Common myeloid progenitor, CD34-positive (primary cell): Measurements from ENCODE around the gene MMAA. TPM values are rescaled to one million over a fixed set of nuclear protein-coding genes. Genes with fewer than 3 reads are reported as not detected.
"Not testable (repeated sequence)": the region's sequence is repeated elsewhere in the genome, so short reads cannot be mapped to it uniquely, and the experiment has no call there.

ENCODE experiments used
- CTCF ChIA-PET: fragments of 350-600 bp; sonication (Branson Sonifier 250); formaldehyde crosslinking; loops from one replicate; lab custom pipeline; 2021; ENCODE audit warnings: antibody characterized with exemption; lab: Charles Lee
- POLR2A ChIA-PET: fragments of 350-600 bp; sonication (Branson Sonifier 250); formaldehyde crosslinking; loops from one replicate; lab custom pipeline; 2021; ENCODE audit warnings: antibody characterized with exemption; lab: Charles Lee
- DNase-seq, 3 donors: peaks; one replicate each; pipeline versions ENCODE4 v3.0.0 to v3.0.0-alpha.2; 2013
- H3K27ac ChIP-seq, 2 experiments: 1 replicate in 1 of 2; 2 replicates in 1 of 2; pipeline ENCODE4 v1.7.0; 2013; ENCODE audit warnings: inconsistent platforms in 2 of 2, low read length in 2 of 2, mild to moderate bottlenecking in 2 of 2, low read depth in 1 of 2, moderate library complexity in 1 of 2; ENCODE audit not compliant: severe bottlenecking in 2 of 2, insufficient read depth in 1 of 2, poor library complexity in 1 of 2
- H3K27me3 ChIP-seq, 5 experiments: replicated peaks in 2 of 5; 1 replicate in 3 of 5; 2 replicates in 2 of 5; pipeline versions ENCODE4 v1.6.1 to v1.7.0; 2013; ENCODE audit warnings: low read length in 4 of 5, mild to moderate bottlenecking in 2 of 5, moderate library complexity in 2 of 5, inconsistent platforms in 1 of 5; ENCODE audit not compliant: insufficient read depth in 5 of 5, control insufficient read depth in 4 of 5
- H3K36me3 ChIP-seq, 4 experiments: 1 replicate in 2 of 4; 2 replicates in 2 of 4; pipeline versions ENCODE4 v1.6.1 to v1.7.0; 2013; ENCODE audit warnings: low read length in 3 of 4, control low read depth in 1 of 4, mild to moderate bottlenecking in 1 of 4; ENCODE audit not compliant: control insufficient read depth in 4 of 4, insufficient read depth in 4 of 4
- H3K4me1 ChIP-seq, 4 experiments: 1 replicate in 3 of 4; 2 replicates in 1 of 4; pipeline versions ENCODE4 v1.6.1 to v1.7.1; 2013; ENCODE audit warnings: low read length in 3 of 4, mild to moderate bottlenecking in 3 of 4, control low read depth in 1 of 4, inconsistent platforms in 1 of 4, moderate library complexity in 1 of 4; ENCODE audit not compliant: control insufficient read depth in 4 of 4, insufficient read depth in 4 of 4; ENCODE audit errors: control extremely low read depth in 1 of 4
- H3K4me3 ChIP-seq, 7 experiments: 1 replicate in 4 of 7; 2 replicates in 3 of 7; pipeline versions ENCODE4 v1.5.1 to v1.7.0; 2013; ENCODE audit warnings: mild to moderate bottlenecking in 7 of 7, low read length in 6 of 7, moderate library complexity in 6 of 7, inconsistent platforms in 2 of 7, low read depth in 2 of 7, control low read depth in 1 of 7; ENCODE audit not compliant: insufficient read depth in 4 of 7, control insufficient read depth in 1 of 7; ENCODE audit errors: extremely low read depth in 1 of 7
- H3K9me3 ChIP-seq, 5 experiments: 1 replicate in 4 of 5; 2 replicates in 1 of 5; pipeline versions ENCODE4 v1.6.1 to v1.7.1; 2013; ENCODE audit warnings: low read length in 4 of 5, mild to moderate bottlenecking in 2 of 5, inconsistent platforms in 1 of 5, low read depth in 1 of 5, moderate library complexity in 1 of 5; ENCODE audit not compliant: control insufficient read depth in 4 of 5, insufficient read depth in 2 of 5; ENCODE audit errors: control extremely low read depth in 1 of 5
- WGBS: methylation state at CpG from one replicate; pipeline ENCODE4 v1.1.5; 2013; ENCODE audit not compliant: insufficient coverage; 5-methylcytosine and 5-hydroxymethylcytosine counted together
- polyA plus RNA-seq: library from polyadenylated mRNA; unstranded; fragments of 120-200 nt; gene quantifications from one replicate; pipeline ENCODE4 v1.2.1, GENCODE V29; 2013

The MMAA gene
- 4.1 TPM for polyA plus RNA-seq

GRCh38 chr4:145618932-145619638 lies at the start of gene MMAA:
Gene MMAA, plus strand, starts transcription at chr4:145619385. Its CDS starts 19,755 bp downstream, at chr4:145639140.
- Histone ChIP-seq H3K27me3 (no peaks in the 10 kb centered on the region), H3K4me1 (peaks cover 7 to 34% (median 16%) of the 10 kb centered on the region in 4 experiments), H3K4me3 (peak within 1 kb of the TSS; percentile 86 to 98 (median 88)), H3K27ac (peak within 1 kb of the TSS; percentile 91 to 97), H3K36me3 (no peaks in the 10 kb centered on the region), H3K9me3 (no peaks in the 10 kb centered on the region)
- WGBS = under 1% methylated on average over 56 of the region's 66 CpGs
- DNase-seq = peak; percentile 96 to 97 (median 97)
- POLR2A ChIA-PET = no interaction called here
- CTCF ChIA-PET = interaction anchor here (1.0 to 1.5 kb wide), 3 partner anchors 269 to 434 kb away, joined by 3 to 5 read pairs (median 4); no protein-coding TSS in a partner anchor

DNA sequence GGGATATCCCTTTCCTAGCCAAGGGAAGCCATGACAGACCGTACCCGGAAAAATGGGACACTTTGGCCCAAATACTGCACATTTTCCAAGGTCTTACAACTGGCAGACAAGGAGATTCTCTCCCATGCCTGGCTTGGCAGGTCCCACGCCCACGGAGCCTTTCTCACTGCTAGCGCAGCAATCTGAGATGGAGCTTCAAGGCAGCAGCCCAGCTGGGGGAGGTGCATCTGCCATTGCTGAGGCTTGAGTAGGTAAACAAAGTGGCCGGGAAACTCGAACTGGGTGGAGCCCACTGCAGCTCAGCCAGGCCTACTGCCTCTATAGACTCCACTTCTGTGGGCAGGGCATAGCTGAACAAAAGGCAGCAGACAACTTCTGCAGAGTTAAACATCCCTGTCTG lies 44.6 kb upstream of the MMAA start:
- DNase-seq, H3K36me3 ChIP-seq, CTCF ChIA-PET, H3K9me3 ChIP-seq, H3K27me3 ChIP-seq, H3K27ac ChIP-seq, H3K4me3 ChIP-seq, H3K4me1 ChIP-seq: not testable (repeated sequence)
- 92% methylated on average over 7 of the region's 7 CpGs for WGBS
- POLR2A ChIA-PET = interaction anchor here (0.6 kb wide), 1 partner anchor 70 kb away, joined by 3 read pairs; no protein-coding TSS in a partner anchor

DNA sequence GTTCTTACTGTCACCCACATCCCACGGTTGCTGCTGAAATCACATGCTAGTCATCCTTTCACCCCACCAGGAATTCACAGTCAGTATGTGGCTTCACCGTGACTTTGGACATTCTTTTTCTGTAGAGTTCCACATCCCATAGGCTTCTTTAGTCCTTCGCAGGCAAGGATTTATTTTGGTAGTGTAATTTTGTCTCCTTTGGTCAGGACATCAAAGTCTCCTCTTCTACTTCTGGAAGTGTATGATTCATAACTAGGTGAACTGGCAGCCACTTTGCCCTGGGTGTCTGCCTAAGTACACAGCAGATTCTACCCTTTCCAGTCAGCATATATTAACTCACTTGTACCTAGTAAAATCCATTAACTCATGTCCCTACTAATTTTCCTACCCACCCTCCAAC lies 38.3 kb upstream of the MMAA start:
- no peak overlapping the region for H3K27ac ChIP-seq
- no peaks in the 10 kb centered on the region for H3K9me3 ChIP-seq
- H3K36me3 ChIP-seq = no peaks in the 10 kb centered on the region
- DNase-seq = no peak
- WGBS = 82% methylated on average over 1 of the region's 3 CpGs
- H3K4me1 ChIP-seq = no peaks in the 10 kb centered on the region
- no peaks in the 10 kb centered on the region for H3K27me3 ChIP-seq
- ChIA-PET CTCF (no interaction called here), POLR2A (no interaction called here)
- no peak overlapping the region for H3K4me3 ChIP-seq

- DNase-seq = no peak
- Histone ChIP-seq H3K9me3 (no peaks in the 10 kb centered on the region), H3K36me3 (no peaks in the 10 kb centered on the region), H3K4me1 (no peaks in the 10 kb centered on the region), H3K27me3 (no peaks in the 10 kb centered on the region), H3K27ac (no peak overlapping the region), H3K4me3 (no peak overlapping the region)
- ChIA-PET POLR2A (no interaction called here), CTCF (no interaction called here)
- WGBS = 100% methylated on average over 2 of the region's 6 CpGs
Measured at GRCh38 chr4:145583191-145584055, 35.8 kb upstream of the MMAA start.

- Histone ChIP-seq H3K4me1 (no peaks in the 10 kb centered on the region), H3K9me3 (no peaks in the 10 kb centered on the region), H3K27me3 (no peaks in the 10 kb centered on the region), H3K27ac (no peak overlapping the region), H3K4me3 (no peak overlapping the region), H3K36me3 (no peaks in the 10 kb centered on the region)
- POLR2A ChIA-PET = no interaction called here
- 86% methylated on average over 1 of the region's 3 CpGs for WGBS
- CTCF ChIA-PET = no interaction called here
- no peak for DNase-seq
Measured at GRCh38 chr4:145587088-145587754, 32.0 kb upstream of the MMAA start.

DNA sequence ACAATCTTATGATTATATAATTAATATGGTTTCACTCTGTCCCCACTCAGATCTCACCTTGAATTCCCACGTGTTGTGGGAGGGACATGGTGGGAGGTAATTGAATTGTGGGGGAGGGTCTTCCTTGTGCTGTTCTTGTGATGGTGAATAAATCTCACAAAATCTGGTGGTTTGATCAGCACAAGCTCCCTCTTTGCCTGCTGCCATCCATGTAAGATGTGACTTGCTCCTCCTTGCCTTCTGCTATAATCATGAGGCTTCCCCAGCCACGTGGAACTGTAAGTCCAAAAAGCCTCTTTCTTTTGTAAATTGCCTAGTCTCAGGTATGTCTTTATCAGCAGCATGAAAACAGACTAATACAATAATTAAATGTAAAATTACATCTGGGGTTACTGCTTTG lies 29.8 kb upstream of the MMAA start:
- 71% methylated on average over 1 of the region's 2 CpGs for WGBS
- CTCF ChIA-PET, H3K4me3 ChIP-seq, POLR2A ChIA-PET, H3K4me1 ChIP-seq, H3K27me3 ChIP-seq, H3K27ac ChIP-seq, H3K36me3 ChIP-seq, H3K9me3 ChIP-seq, DNase-seq: not testable (repeated sequence)
